HepG2 (cell line): ENCODE measurements around the gene GSTM1. TPM values are rescaled to one million over a fixed set of nuclear protein-coding genes. Genes with fewer than 3 reads are reported as not detected.
A peak's percentile ranks its signal among the peaks of the same experiment; 100 is the strongest.

Experiments
- BRD4 ChIP-seq: sonication (generic); formaldehyde crosslinking; IDR thresholded peaks from 2 replicates; pipeline ENCODE4 v1.4.0; 2020; ENCODE audit warnings: missing genetic modification reagents
- CBX5 ChIP-seq: sonication (generic); formaldehyde crosslinking; IDR thresholded peaks from 2 replicates; pipeline ENCODE4 v1.4.0; 2020; ENCODE audit warnings: missing genetic modification reagents, borderline replicate concordance
- CSRNP1 ChIP-seq: sonication (generic); formaldehyde crosslinking; IDR thresholded peaks from 2 replicates; pipeline ENCODE4 v1.8.1; 2023; ENCODE audit warnings: mild to moderate bottlenecking, missing genetic modification reagents
- E2F5 ChIP-seq: sonication (generic); formaldehyde crosslinking; conservative IDR thresholded peaks from 2 replicates; pipeline ENCODE4 v1.4.0; 2020; ENCODE audit warnings: missing genetic modification reagents
- ESRRA ChIP-seq: sonication (generic); formaldehyde crosslinking; IDR thresholded peaks from 2 replicates; pipeline ENCODE4 v1.5.1; 2020; ENCODE audit warnings: mild to moderate bottlenecking, low read depth, missing genetic modification reagents
- FOXK1 ChIP-seq: sonication (generic); formaldehyde crosslinking; IDR thresholded peaks from 2 replicates; pipeline ENCODE4 v1.4.0; 2020; ENCODE audit warnings: low read depth, missing genetic modification reagents, borderline replicate concordance
- KAT8 ChIP-seq: IDR thresholded peaks from 2 replicates; pipeline ENCODE4 v1.6.1; 2016; ENCODE audit warnings: missing genetic modification reagents, missing compliant biosample characterization
- MAX ChIP-seq: IDR thresholded peaks from 2 replicates; pipeline ENCODE4 v1.6.1; 2012; ENCODE audit warnings: inconsistent platforms
- MTERF4 ChIP-seq: sonication (generic); formaldehyde crosslinking; IDR thresholded peaks from 2 replicates; pipeline ENCODE4 v1.8.0; 2023; ENCODE audit warnings: mild to moderate bottlenecking, missing genetic modification reagents
- ONECUT2 ChIP-seq: sonication (generic); formaldehyde crosslinking; IDR thresholded peaks from 2 replicates; pipeline ENCODE4 v1.4.0; 2020; ENCODE audit warnings: missing genetic modification reagents
- POGK ChIP-seq: sonication (generic); formaldehyde crosslinking; conservative IDR thresholded peaks from 2 replicates; pipeline ENCODE4 v1.8.0; 2022; ENCODE audit warnings: mild to moderate bottlenecking, moderate library complexity, missing genetic modification reagents
- RAD21 ChIP-seq: fragments of 450-650 bp; formaldehyde crosslinking; IDR thresholded peaks from 2 replicates; pipeline ENCODE4 v1.5.0; 2020; ENCODE audit warnings: mild to moderate bottlenecking
- SNAPC2 ChIP-seq: sonication (generic); formaldehyde crosslinking; IDR thresholded peaks from 2 replicates; pipeline ENCODE4 v1.8.1; 2022; ENCODE audit warnings: mild to moderate bottlenecking, missing genetic modification reagents
- USF2 ChIP-seq, 2 experiments: sonication (generic) in 1 of 2; formaldehyde crosslinking in 1 of 2; IDR thresholded peaks; 2 replicates each; pipeline versions ENCODE4 v1.5.1 to v1.6.1; 2011 to 2020; ENCODE audit warnings: borderline replicate concordance in 1 of 2, low read depth in 1 of 2, low read length in 1 of 2, mild to moderate bottlenecking in 1 of 2, missing genetic modification reagents in 1 of 2, moderate library complexity in 1 of 2
- ZNF510 ChIP-seq: sonication (generic); formaldehyde crosslinking; IDR thresholded peaks from 2 replicates; pipeline ENCODE4 v1.4.0; 2020; ENCODE audit warnings: low read depth, mild to moderate bottlenecking, missing genetic modification reagents
- ZNF607 ChIP-seq: sonication (generic); formaldehyde crosslinking; IDR thresholded peaks from 2 replicates; pipeline ENCODE4 v1.5.1; 2020; ENCODE audit warnings: missing genetic modification reagents, mild to moderate bottlenecking, borderline replicate concordance
- ZNF7 ChIP-seq: IDR thresholded peaks from 2 replicates; pipeline ENCODE4 v1.6.1; 2016; ENCODE audit warnings: missing biosample characterization, missing genetic modification reagents
- polyA plus RNA-seq, 8 experiments: library from polyadenylated mRNA; depleted of rRNA in 3 of 8; stranded (reverse) in 7 of 8; unstranded in 1 of 8; fragments of >200 nt; fragmentation: Illumina TruSeq in 4 of 8; extraction: Trizol in 4 of 8; gene quantifications; 2 replicates each; pipeline versions ENCODE4 v1.2.1 to v1.2.3, GENCODE V29; 2011 to 2016; ENCODE audit warnings: low read depth in 4 of 8, missing spikeins in 1 of 8, mixed read lengths in 1 of 8; ENCODE audit not compliant: insufficient read depth in 1 of 8
- total RNA-seq, 5 experiments: library from RNA; depleted of rRNA; stranded (reverse); fragments of >200 nt; fragmentation: Illumina TruSeq; extraction: Trizol; gene quantifications; 2 replicates each; pipeline ENCODE4 v1.2.3, GENCODE V29; 2016; ENCODE audit warnings: low read depth in 1 of 5

GSTM1 gene
- total and polyA plus RNA-seq, 2 of the 13 experiments (the other 11 are each of a cell fraction or from before 2014, with no cell fraction given), result 0.42 TPM; not detected in 1

- TF ChIP-seq ZNF607 (peak; percentile 79), USF2 (IDR thresholded peaks at IDR 0.05; ENCODE audit: low read depth, low read length) (no peak), USF2 (CRISPR knock-in tag; IDR thresholded peaks at IDR 0.05; ENCODE audit: borderline replicate concordance) (no peak; the same call in 1 of the 2 replicates), ZNF7 (CRISPR knock-in tag) (no peak), MAX (peak; percentile 63; the same call in 1 of the 2 replicates), KAT8 (CRISPR knock-in tag) (peak; percentile 81), SNAPC2 (CRISPR knock-in tag) (0 out of 2 replicates have a peak, but pooled peaks have one; percentile 41), E2F5 (CRISPR knock-in tag) (no peak), MTERF4 (CRISPR knock-in tag) (no peak), CSRNP1 (CRISPR knock-in tag) (peak; percentile 73; the same call in 1 of the 2 replicates), ESRRA (CRISPR knock-in tag) (peak; percentile 88), FOXK1 (CRISPR knock-in tag) (0 out of 2 replicates have a peak, but pooled peaks have one; percentile 34), BRD4 (CRISPR knock-in tag) (no peak), ZNF510 (CRISPR knock-in tag) (no peak), RAD21 (CRISPR knock-in tag) (no peak), CBX5 (CRISPR knock-in tag) (peak; percentile 68; the same call in 1 of the 2 replicates), POGK (peak; percentile 65; the same call in 1 of the 2 replicates), ONECUT2 (CRISPR knock-in tag) (no peak)
These were observed 31.8 kb upstream of the GSTM1 start, which contains the start of gene GSTM4 (continued) for GRCh38 chr1:109655615-109656519.
